ENCODE results near the gene RNF123. TPM values are rescaled to one million over a fixed set of nuclear protein-coding genes. Genes with fewer than 3 reads are reported as not detected.

RNF123 gene
- total RNA-seq, 1 donor, result 31.5 TPM

DNA sequence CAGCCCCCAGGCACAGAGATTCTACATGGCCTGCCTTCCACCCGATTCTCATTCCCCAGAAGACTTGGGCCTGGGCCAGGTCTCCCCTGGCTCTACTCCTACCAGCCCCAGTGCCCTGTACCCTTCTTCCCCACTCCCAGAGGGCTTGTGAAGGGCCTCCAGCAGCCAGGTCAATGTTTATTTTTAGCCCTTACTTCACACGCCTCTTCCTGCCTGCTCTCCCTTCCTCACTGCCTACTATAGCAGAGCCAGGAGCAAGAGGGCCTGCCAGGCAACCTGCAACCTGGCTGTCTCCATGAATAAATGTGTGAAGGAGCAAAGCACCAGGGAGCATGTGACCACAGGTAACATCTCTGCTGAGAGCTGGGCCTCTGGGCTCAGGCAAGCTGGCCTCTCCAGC, 41.6 kb upstream of the RNF123 start:
- no peak overlapping the region for H3K4me3 ChIP-seq (ENCODE audit: low read depth, low read length)
- TF ChIP-seq, protein P1, sequence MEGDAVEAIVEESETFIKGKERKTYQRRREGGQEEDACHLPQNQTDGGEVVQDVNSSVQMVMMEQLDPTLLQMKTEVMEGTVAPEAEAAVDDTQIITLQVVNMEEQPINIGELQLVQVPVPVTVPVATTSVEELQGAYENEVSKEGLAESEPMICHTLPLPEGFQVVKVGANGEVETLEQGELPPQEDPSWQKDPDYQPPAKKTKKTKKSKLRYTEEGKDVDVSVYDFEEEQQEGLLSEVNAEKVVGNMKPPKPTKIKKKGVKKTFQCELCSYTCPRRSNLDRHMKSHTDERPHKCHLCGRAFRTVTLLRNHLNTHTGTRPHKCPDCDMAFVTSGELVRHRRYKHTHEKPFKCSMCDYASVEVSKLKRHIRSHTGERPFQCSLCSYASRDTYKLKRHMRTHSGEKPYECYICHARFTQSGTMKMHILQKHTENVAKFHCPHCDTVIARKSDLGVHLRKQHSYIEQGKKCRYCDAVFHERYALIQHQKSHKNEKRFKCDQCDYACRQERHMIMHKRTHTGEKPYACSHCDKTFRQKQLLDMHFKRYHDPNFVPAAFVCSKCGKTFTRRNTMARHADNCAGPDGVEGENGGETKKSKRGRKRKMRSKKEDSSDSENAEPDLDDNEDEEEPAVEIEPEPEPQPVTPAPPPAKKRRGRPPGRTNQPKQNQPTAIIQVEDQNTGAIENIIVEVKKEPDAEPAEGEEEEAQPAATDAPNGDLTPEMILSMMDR (IDR thresholded peaks at IDR 0.05; ENCODE audit: insufficient read depth, low read depth, low read length), result no peak
- DNase-seq (ENCODE audit: low read depth), result no peak

DNA sequence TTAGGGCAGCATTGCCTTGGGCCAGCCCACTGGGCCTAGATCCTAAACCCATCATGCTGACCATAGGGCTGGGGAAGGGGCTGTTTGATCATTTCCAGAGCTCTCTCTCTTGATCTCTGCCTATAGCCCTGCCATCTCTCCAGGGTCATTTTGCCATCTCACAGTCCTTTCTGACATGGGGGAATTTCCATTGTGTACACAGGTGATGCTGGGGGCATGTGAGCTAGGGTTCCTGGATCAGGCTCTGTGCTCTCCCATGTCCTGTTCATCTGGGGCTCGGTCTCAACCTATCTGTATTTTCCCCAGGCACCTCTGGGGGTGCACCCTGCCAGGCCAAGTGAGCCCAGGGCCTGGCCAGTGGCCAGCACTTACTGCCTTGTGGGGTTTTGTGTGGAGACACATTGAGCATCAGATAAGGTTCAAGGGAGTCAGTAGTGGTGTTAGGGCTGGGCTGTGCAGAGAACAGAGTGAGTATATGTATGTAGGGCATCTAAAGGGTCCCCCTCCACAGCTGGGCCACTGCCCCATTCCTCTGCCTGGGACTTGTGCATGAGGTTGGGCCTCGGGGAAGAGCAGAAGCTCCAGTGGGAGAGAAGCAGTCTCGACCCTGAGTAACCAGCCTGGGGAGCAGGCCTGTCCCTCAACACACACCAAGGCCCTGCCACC, 40.9 kb upstream of the RNF123 start:
- no peak for DNase-seq (ENCODE audit: low read depth)
- TF ChIP-seq, protein P1 (IDR thresholded peaks at IDR 0.05; ENCODE audit: insufficient read depth, low read depth, low read length), result no peak
- H3K4me3 ChIP-seq (ENCODE audit: low read depth, low read length), result no peak overlapping the region

DNA sequence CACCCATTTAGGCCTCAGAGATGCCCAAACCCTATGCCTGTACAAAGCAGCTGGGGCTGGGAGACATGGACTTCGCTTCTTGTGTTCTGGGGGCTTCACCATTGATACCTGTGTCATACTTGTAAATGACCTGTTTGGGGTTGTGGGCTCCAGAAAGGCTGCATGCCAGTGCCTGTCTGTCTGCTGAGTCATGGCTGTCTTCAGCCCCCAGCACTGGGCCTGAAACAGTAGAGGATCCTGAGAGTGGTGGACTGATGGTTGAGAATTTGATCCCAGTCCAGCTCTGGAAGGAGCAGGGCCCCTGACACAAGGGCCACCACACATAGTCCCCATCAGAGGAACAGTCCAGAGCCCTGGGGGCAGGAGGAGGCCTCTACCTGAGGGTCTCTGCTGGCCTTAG, 39.8 kb upstream of the RNF123 start:
- no peak overlapping the region for H3K4me3 ChIP-seq (ENCODE audit: low read depth, low read length)
- TF ChIP-seq, protein P1 (IDR thresholded peaks at IDR 0.05; ENCODE audit: insufficient read depth, low read depth, low read length), result no peak
- DNase-seq (ENCODE audit: low read depth), result no peak

DNA sequence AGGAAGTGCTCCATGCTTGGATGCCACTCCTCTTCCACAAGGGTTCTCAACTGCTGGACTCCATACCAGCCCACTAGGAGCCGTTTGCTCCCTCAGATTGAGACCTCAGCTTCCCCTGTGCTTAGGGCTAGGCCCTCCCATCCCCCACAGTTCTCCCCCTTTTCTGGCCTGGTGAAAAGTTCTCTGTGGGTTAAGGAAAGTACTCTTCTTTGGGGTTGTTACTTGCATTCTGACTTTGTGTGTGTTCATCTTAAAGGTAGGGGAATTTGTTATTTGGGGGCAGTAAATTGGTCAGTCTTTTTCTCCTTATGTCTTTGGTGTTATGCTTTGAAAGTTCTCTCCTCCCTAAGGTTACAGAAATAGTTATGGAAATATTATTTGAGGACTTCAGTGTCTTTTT, 39.2 kb upstream of the RNF123 start:
- TF ChIP-seq, protein P1 (IDR thresholded peaks at IDR 0.05; ENCODE audit: insufficient read depth, low read depth, low read length), result no peak
- no peak overlapping the region for H3K4me3 ChIP-seq (ENCODE audit: low read depth, low read length)
- no peak for DNase-seq (ENCODE audit: low read depth)

DNA sequence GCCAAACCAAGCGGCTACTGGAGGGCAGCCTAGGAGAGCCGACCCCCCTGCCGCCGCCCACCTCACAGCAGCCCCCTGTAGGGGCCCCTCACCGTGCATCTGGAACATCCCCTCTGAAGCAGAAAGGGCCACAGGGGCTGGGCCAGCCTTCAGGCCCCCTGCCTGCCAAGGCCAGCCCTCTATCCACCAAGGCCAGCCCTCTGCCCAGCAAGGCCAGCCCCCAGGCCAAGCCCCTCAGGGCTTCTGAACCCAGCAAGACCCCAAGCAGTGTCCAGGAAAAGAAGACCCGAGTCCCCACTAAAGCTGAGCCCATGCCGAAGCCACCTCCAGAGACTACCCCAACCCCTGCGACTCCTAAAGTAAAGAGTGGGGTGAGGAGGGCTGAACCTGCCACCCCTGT, 38.7 kb upstream of the RNF123 start:
- TF ChIP-seq, protein P1 (IDR thresholded peaks at IDR 0.05; ENCODE audit: insufficient read depth, low read depth, low read length), result no peak
- DNase-seq (ENCODE audit: low read depth), result no peak
- no peak overlapping the region for H3K4me3 ChIP-seq (ENCODE audit: low read depth, low read length)

DNA sequence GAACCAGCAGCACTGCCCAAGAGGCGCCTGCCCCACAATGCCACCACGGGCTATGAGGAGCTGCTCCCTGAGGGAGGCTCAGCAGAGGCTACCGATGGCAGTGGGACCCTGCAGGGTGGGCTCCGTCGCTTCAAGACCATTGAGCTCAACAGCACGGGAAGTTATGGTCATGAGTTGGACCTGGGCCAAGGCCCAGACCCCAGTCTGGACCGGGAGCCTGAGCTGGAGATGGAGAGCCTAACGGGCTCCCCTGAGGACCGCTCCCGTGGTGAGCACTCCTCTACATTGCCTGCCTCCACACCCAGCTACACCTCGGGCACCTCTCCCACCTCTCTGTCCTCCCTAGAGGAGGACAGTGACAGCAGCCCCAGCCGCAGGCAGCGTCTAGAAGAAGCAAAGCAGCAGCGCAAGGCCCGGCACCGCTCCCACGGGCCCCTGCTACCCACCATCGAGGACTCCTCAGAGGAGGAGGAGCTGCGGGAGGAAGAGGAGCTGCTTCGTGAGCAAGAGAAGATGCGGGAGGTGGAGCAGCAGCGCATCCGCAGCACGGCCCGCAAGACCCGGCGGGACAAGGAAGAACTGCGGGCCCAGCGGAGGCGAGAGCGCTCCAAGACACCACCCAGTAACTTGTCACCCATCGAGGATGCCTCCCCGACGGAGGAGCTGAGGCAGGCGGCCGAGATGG, 37.0 kb upstream of the RNF123 start:
- TF ChIP-seq, protein P1 (IDR thresholded peaks at IDR 0.05; ENCODE audit: insufficient read depth, low read depth, low read length), result no peak
- no peak for DNase-seq (ENCODE audit: low read depth)
- no peak overlapping the region for H3K4me3 ChIP-seq (ENCODE audit: low read depth, low read length)

Data from fibroblast of villous mesenchyme (primary cell).